OCI-LY7 (cell line): ENCODE results near the gene NEDD4.

ENCODE experiments used
- CTCF ChIP-seq: fragments of 200-600 bp; sonication (generic); conservative IDR thresholded peaks from 2 replicates; pipeline ENCODE4 v1.5.1; 2014; ENCODE audit warnings: mild to moderate bottlenecking, antibody characterized with exemption, low read length, moderate library complexity, mixed read lengths
- EZH2phosphoT487 ChIP-seq: fragments of 200-600 bp; sonication (generic); IDR thresholded peaks from 2 replicates; pipeline ENCODE4 v1.6.1; 2018; ENCODE audit warnings: low read depth, borderline replicate concordance, mild to moderate bottlenecking, mixed run types, antibody characterized with exemption, low read length, moderate library complexity, mixed read lengths

GRCh38 chr15:55835866-55836265, 157.5 kb downstream of the NEDD4 start:
- TF ChIP-seq EZH2phosphoT487 = no peak
- TF ChIP-seq CTCF = no peak
